Hindlimb muscle (tissue), 1 donor: ENCODE measurements around the gene VEZF1. TPM values are rescaled to one million over a fixed set of nuclear protein-coding genes. Genes with fewer than 3 reads are reported as not detected.

Experiments used
- DNase-seq: peaks from one replicate; pipeline ENCODE4 v3.0.0-alpha.2; 2013
- polyA plus RNA-seq: library from polyadenylated mRNA; unstranded; fragments of 120-200 nt; gene quantifications from one replicate; pipeline ENCODE4 v1.2.1, GENCODE V29; 2013; ENCODE audit not compliant: insufficient read length

The VEZF1 gene
- polyA plus RNA-seq, 1 donor = 49.1 TPM

- no peak for DNase-seq
Observed at GRCh38 chr17:57927048-57927723, 60.9 kb downstream of the VEZF1 start.

GRCh38 chr17:57926723-57927047 is 61.4 kb downstream of the VEZF1 start:
- no peak for DNase-seq

- no peak for DNase-seq
Observed at GRCh38 chr17:57925361-57925990, 62.6 kb downstream of the VEZF1 start.

GRCh38 chr17:57924677-57925076 is 63.4 kb downstream of the VEZF1 start:
- DNase-seq = no peak

Other genes with a start within 250 kb of the VEZF1 start
- gene CCDC182, start 243.0 kb downstream of the VEZF1 start, polyA plus RNA-seq = not detected
- 33.1 TPM for gene MRPS23, start 138.2 kb downstream of the VEZF1 start, polyA plus RNA-seq
- gene CUEDC1, start 32.8 kb downstream of the VEZF1 start, polyA plus RNA-seq = 54.0 TPM
- gene SRSF1, start 19.0 kb upstream of the VEZF1 start, polyA plus RNA-seq = 158 TPM
- gene DYNLL2, start 95.2 kb upstream of the VEZF1 start, polyA plus RNA-seq = 42.2 TPM
- gene OR4D1, start 160.1 kb upstream of the VEZF1 start, polyA plus RNA-seq = 0.05 TPM
- not detected for gene OR4D2, start 178.7 kb upstream of the VEZF1 start, polyA plus RNA-seq
- 0.62 TPM for gene EPX, start 204.5 kb upstream of the VEZF1 start, polyA plus RNA-seq
- gene MKS1, start 231.0 kb upstream of the VEZF1 start, polyA plus RNA-seq = 17.0 TPM